Neuronal stem cell (in vitro differentiated cells): ENCODE results near the gene CDHR1.
A peak's percentile ranks its signal among the peaks of the same experiment; 100 is the strongest.

ENCODE experiments used
- DNase-seq: peaks from one replicate; pipeline ENCODE4 v3.0.0-alpha.2; 2013; ENCODE audit warnings: low spot score
- H2AFZ ChIP-seq: one replicate; pipeline ENCODE4 v1.6.1; 2013; ENCODE audit warnings: mild to moderate bottlenecking, low read length, inconsistent platforms
- H2AK5ac ChIP-seq: 2 replicates; pipeline ENCODE4 v1.6.1; 2013; ENCODE audit warnings: low read depth, mild to moderate bottlenecking, inconsistent platforms, low read length, moderate library complexity, mixed read lengths
- H2BK120ac ChIP-seq: 2 replicates; pipeline ENCODE4 v1.6.1; 2013; ENCODE audit warnings: low read depth, mild to moderate bottlenecking, inconsistent platforms, low read length, moderate library complexity, mixed read lengths
- H2BK12ac ChIP-seq: one replicate; pipeline ENCODE4 v1.6.1; 2013; ENCODE audit warnings: low read length, inconsistent platforms
- H2BK15ac ChIP-seq: 2 replicates; pipeline ENCODE4 v1.6.1; 2013; ENCODE audit warnings: mild to moderate bottlenecking, low read length, inconsistent platforms, mixed read lengths
- H2BK5ac ChIP-seq: one replicate; pipeline ENCODE4 v1.6.1; 2013; ENCODE audit warnings: inconsistent platforms, mild to moderate bottlenecking, low read length, moderate library complexity
- H3K14ac ChIP-seq: one replicate; pipeline ENCODE4 v1.6.1; 2013; ENCODE audit warnings: low read length, inconsistent platforms
- H3K18ac ChIP-seq: 2 replicates; pipeline ENCODE4 v1.6.1; 2013; ENCODE audit warnings: low read length, inconsistent platforms
- H3K23ac ChIP-seq: 2 replicates; pipeline ENCODE4 v1.6.1; 2013; ENCODE audit warnings: low read depth, mild to moderate bottlenecking, mixed read lengths, low read length, inconsistent platforms; ENCODE audit not compliant: poor library complexity
- H3K27ac ChIP-seq: replicated peaks from 3 replicates; pipeline ENCODE4 v1.5.1; 2013; ENCODE audit warnings: low read length, inconsistent platforms
- H3K27me3 ChIP-seq, 3 experiments: 2 replicates each; pipeline ENCODE4 v1.6.1; 2013; ENCODE audit warnings: low read length in 3 of 3, mild to moderate bottlenecking in 2 of 3, inconsistent platforms in 1 of 3, low read depth in 1 of 3, mixed read lengths in 1 of 3, moderate library complexity in 1 of 3; ENCODE audit not compliant: control insufficient read depth in 3 of 3, insufficient read depth in 3 of 3
- H3K36me3 ChIP-seq, 2 donors: replicated peaks in 1 of 2; 2 replicates each; pipeline ENCODE4 v1.6.1; 2013; ENCODE audit warnings: low read length in 2 of 2; ENCODE audit not compliant: control insufficient read depth in 2 of 2, insufficient read depth in 2 of 2
- H3K4ac ChIP-seq: 2 replicates; pipeline ENCODE4 v1.6.1; 2013; ENCODE audit warnings: inconsistent platforms, mild to moderate bottlenecking, low read length, moderate library complexity
- H3K4me1 ChIP-seq, 2 donors: 1 replicate in 1 of 2; 2 replicates in 1 of 2; pipeline ENCODE4 v1.6.1; 2013; ENCODE audit warnings: low read length in 2 of 2, low read depth in 1 of 2; ENCODE audit not compliant: control insufficient read depth in 2 of 2, insufficient read depth in 1 of 2
- H3K4me2 ChIP-seq: one replicate; pipeline ENCODE4 v1.6.1; 2013; ENCODE audit warnings: mild to moderate bottlenecking, low read length, inconsistent platforms; ENCODE audit not compliant: insufficient read depth, poor library complexity, severe bottlenecking
- H3K4me3 ChIP-seq, 2 donors: 2 replicates each; pipeline ENCODE4 v1.5.1; 2013; ENCODE audit warnings: low read length in 2 of 2, mild to moderate bottlenecking in 2 of 2, inconsistent platforms in 1 of 2, moderate library complexity in 1 of 2
- H3K79me1 ChIP-seq: one replicate; pipeline ENCODE4 v1.6.1; 2013; ENCODE audit warnings: low read depth, mild to moderate bottlenecking, inconsistent platforms, low read length, moderate library complexity
- H3K9ac ChIP-seq: one replicate; pipeline ENCODE4 v1.6.1; 2013; ENCODE audit warnings: mild to moderate bottlenecking, low read depth, low read length, inconsistent platforms; ENCODE audit not compliant: poor library complexity
- H3K9me3 ChIP-seq, 2 donors: replicated peaks in 1 of 2; 2 replicates each; pipeline versions ENCODE3 to v1.6.1; 2013; ENCODE audit warnings: low read length in 2 of 2, mild to moderate bottlenecking in 2 of 2, inconsistent platforms in 1 of 2, low read depth in 1 of 2, mixed read lengths in 1 of 2, moderate library complexity in 1 of 2; ENCODE audit not compliant: control insufficient read depth in 2 of 2, insufficient read depth in 1 of 2
- H4K8ac ChIP-seq: one replicate; pipeline ENCODE4 v1.6.1; 2013; ENCODE audit warnings: low read depth, mild to moderate bottlenecking, inconsistent platforms, low read length, moderate library complexity
- H4K91ac ChIP-seq: one replicate; pipeline ENCODE4 v1.6.1; 2013; ENCODE audit warnings: low read length, low read depth, mild to moderate bottlenecking, inconsistent platforms; ENCODE audit not compliant: poor library complexity
- WGBS, 2 donors: extraction: QIAGEN DNeasy Blood & Tissue Kit; methylation state at CpG; one replicate each; pipeline ENCODE4 v1.1.7; 2013; ENCODE audit warnings: missing lambda C conversion rate in 2 of 2, mixed read lengths in 1 of 2; ENCODE audit not compliant: insufficient read length in 2 of 2, insufficient replicate concordance in 1 of 2; ENCODE audit errors: extremely low coverage in 2 of 2; 5-methylcytosine and 5-hydroxymethylcytosine counted together

The CDHR1 gene

GRCh38 chr10:84205853-84206525 is 11.7 kb downstream of the CDHR1 start:
- Histone ChIP-seq H3K23ac (no peak overlapping the region), H3K4me2 (no peak overlapping the region), H2BK15ac (no peak overlapping the region), H3K27me3 (peaks cover 0 to 5% (median 0%) of the 10 kb centered on the region in 3 experiments), H3K4me3 (no peak overlapping the region), H3K4ac (no peak overlapping the region), H3K36me3 (no peaks in the 10 kb centered on the region), H2BK120ac (no peak overlapping the region), H2BK12ac (no peak overlapping the region), H2AK5ac (no peak overlapping the region), H2AFZ (no peak overlapping the region), H3K9me3 (no peaks in the 10 kb centered on the region), H3K27ac (no peak overlapping the region), H4K91ac (no peak overlapping the region), H4K8ac (no peak overlapping the region), H3K9ac (no peak overlapping the region), H3K4me1 (no peaks in the 10 kb centered on the region), H3K18ac (no peak overlapping the region), H2BK5ac (no peak overlapping the region), H3K14ac (no peak overlapping the region), H3K79me1 (no peaks in the 10 kb centered on the region)
- WGBS, 2 donors = no CpG with 5 or more reads among the region's 6 CpGs
- DNase-seq = no peak

GRCh38 chr10:84208023-84208422 is 13.7 kb downstream of the CDHR1 start:
- Histone ChIP-seq H2AFZ (no peak overlapping the region), H3K4me3 (no peak overlapping the region), H2AK5ac (no peak overlapping the region), H3K18ac (no peak overlapping the region), H3K14ac (no peak overlapping the region), H4K91ac (peak overlapping the region; percentile 8), H3K4ac (no peak overlapping the region), H3K4me2 (no peak overlapping the region), H3K27me3 (peaks cover 0 to 6% (median 0%) of the 10 kb centered on the region in 3 experiments), H2BK120ac (no peak overlapping the region), H3K36me3 (no peaks in the 10 kb centered on the region), H3K27ac (no peak overlapping the region), H3K79me1 (no peaks in the 10 kb centered on the region), H3K23ac (no peak overlapping the region), H2BK12ac (no peak overlapping the region), H3K4me1 (no peaks in the 10 kb centered on the region), H3K9ac (no peak overlapping the region), H3K9me3 (no peaks in the 10 kb centered on the region), H2BK15ac (no peak overlapping the region), H4K8ac (no peak overlapping the region), H2BK5ac (no peak overlapping the region)
- no CpG with 5 or more reads among the region's 10 CpGs for WGBS, 2 donors
- no peak for DNase-seq

GRCh38 chr10:84211566-84211965 is 17.2 kb downstream of the CDHR1 start:
- DNase-seq = no peak
- H3K27ac ChIP-seq = no peak overlapping the region
- H3K23ac ChIP-seq = no peak overlapping the region
- no peaks in the 10 kb centered on the region for H3K9me3 ChIP-seq
- no peak overlapping the region for H4K91ac ChIP-seq
- H3K4me2 ChIP-seq = no peak overlapping the region
- H3K4me1 ChIP-seq = no peaks in the 10 kb centered on the region
- no peak overlapping the region for H4K8ac ChIP-seq
- no peak overlapping the region for H2BK12ac ChIP-seq
- no peak overlapping the region for H3K9ac ChIP-seq
- peaks cover 0 to 2% of the 10 kb centered on the region in 2 donors for H3K36me3 ChIP-seq
- WGBS, 2 donors = no CpG with 5 or more reads among the region's 2 CpGs
- H3K14ac ChIP-seq = no peak overlapping the region
- H2BK15ac ChIP-seq = no peak overlapping the region
- H3K4me3 ChIP-seq = no peak overlapping the region
- no peak overlapping the region for H2BK120ac ChIP-seq
- H3K27me3 ChIP-seq = peaks cover 0 to 6% (median 0%) of the 10 kb centered on the region in 3 experiments
- H3K79me1 ChIP-seq = no peaks in the 10 kb centered on the region
- no peak overlapping the region for H2AFZ ChIP-seq
- no peak overlapping the region for H2BK5ac ChIP-seq
- H3K4ac ChIP-seq = no peak overlapping the region
- no peak overlapping the region for H3K18ac ChIP-seq
- H2AK5ac ChIP-seq = no peak overlapping the region

- H2BK120ac ChIP-seq = no peak overlapping the region
- H3K4me2 ChIP-seq = no peak overlapping the region
- H3K36me3 ChIP-seq = peaks cover 0 to 2% of the 10 kb centered on the region in 2 donors
- H3K4me3 ChIP-seq = no peak overlapping the region
- no peak overlapping the region for H2BK5ac ChIP-seq
- H3K27me3 ChIP-seq = peaks cover 0 to 6% (median 0%) of the 10 kb centered on the region in 3 experiments
- H3K9ac ChIP-seq = no peak overlapping the region
- no peak overlapping the region for H3K27ac ChIP-seq
- no peak overlapping the region for H2AK5ac ChIP-seq
- no peak overlapping the region for H3K14ac ChIP-seq
- no peak overlapping the region for H3K18ac ChIP-seq
- H3K9me3 ChIP-seq = no peaks in the 10 kb centered on the region
- no peaks in the 10 kb centered on the region for H3K4me1 ChIP-seq
- H4K8ac ChIP-seq = no peak overlapping the region
- DNase-seq = no peak
- H2BK15ac ChIP-seq = no peak overlapping the region
- H3K4ac ChIP-seq = no peak overlapping the region
- peaks cover 1% of the 10 kb centered on the region for H3K79me1 ChIP-seq
- no peak overlapping the region for H2BK12ac ChIP-seq
- WGBS, 2 donors = no CpG with 5 or more reads among the region's 5 CpGs
- no peak overlapping the region for H2AFZ ChIP-seq
- no peak overlapping the region for H3K23ac ChIP-seq
- no peak overlapping the region for H4K91ac ChIP-seq
Measured at GRCh38 chr10:84212014-84212413, 17.7 kb downstream of the CDHR1 start.
